CD14-positive monocyte (primary cell): Measurements from ENCODE around the gene EXOSC10. TPM values are rescaled to one million over a fixed set of nuclear protein-coding genes. Genes with fewer than 3 reads are reported as not detected.

ENCODE experiments used
- DNase-seq, 3 donors: peaks; one replicate each; pipeline ENCODE4 v3.0.0-alpha.2; 2011 to 2022
- H2AFZ ChIP-seq: 2 replicates; pipeline ENCODE4 v1.6.0; 2012; ENCODE audit warnings: mild to moderate bottlenecking, low read depth, low read length, inconsistent platforms; ENCODE audit not compliant: insufficient read depth, poor library complexity, severe bottlenecking
- H3K27ac ChIP-seq, 2 donors: 1 replicate in 1 of 2; 2 replicates in 1 of 2; pipeline ENCODE4 v1.5.1; 2012 to 2013; ENCODE audit warnings: low read length in 2 of 2, control low read depth in 1 of 2, inconsistent platforms in 1 of 2, low read depth in 1 of 2, mild to moderate bottlenecking in 1 of 2
- H3K27me3 ChIP-seq, 2 donors: one replicate each; pipeline versions ENCODE4 v1.6.0 to v1.6.1; 2011 to 2013; ENCODE audit warnings: low read length in 2 of 2; ENCODE audit not compliant: control insufficient read depth in 2 of 2, insufficient read depth in 2 of 2
- H3K36me3 ChIP-seq, 2 donors: replicated peaks in 1 of 2; 1 replicate in 1 of 2; 2 replicates in 1 of 2; pipeline versions ENCODE4 v1.5.1 to v1.6.1; 2012 to 2013; ENCODE audit warnings: low read length in 2 of 2, control low read depth in 1 of 2, inconsistent platforms in 1 of 2, mild to moderate bottlenecking in 1 of 2; ENCODE audit not compliant: insufficient read depth in 2 of 2, control insufficient read depth in 1 of 2
- H3K4me1 ChIP-seq, 2 donors: 1 replicate in 1 of 2; 2 replicates in 1 of 2; pipeline versions ENCODE4 v1.5.1 to v1.6.1; 2012 to 2013; ENCODE audit warnings: low read length in 2 of 2, control low read depth in 1 of 2, inconsistent platforms in 1 of 2, mild to moderate bottlenecking in 1 of 2, moderate library complexity in 1 of 2; ENCODE audit not compliant: insufficient read depth in 2 of 2, control insufficient read depth in 1 of 2
- H3K4me2 ChIP-seq: replicated peaks from 2 replicates; pipeline ENCODE3; 2012; ENCODE audit warnings: low read length, moderate library complexity, mild to moderate bottlenecking; ENCODE audit not compliant: poor library complexity, severe bottlenecking; ENCODE audit errors: extremely low read depth
- H3K4me3 ChIP-seq, 3 experiments: fragments of 200-600 bp in 1 of 3; sonication (generic) in 1 of 3; replicated peaks in 1 of 3; 1 replicate in 2 of 3; 2 replicates in 1 of 3; pipeline ENCODE4 v1.5.1; 2011 to 2013; ENCODE audit warnings: low read length in 3 of 3, mild to moderate bottlenecking in 3 of 3, control low read depth in 2 of 3, low read depth in 2 of 3, inconsistent platforms in 1 of 3, moderate library complexity in 1 of 3
- H3K79me2 ChIP-seq: 2 replicates; pipeline ENCODE4 v1.6.0; 2012; ENCODE audit warnings: mild to moderate bottlenecking, control low read depth, inconsistent platforms, low read length, moderate library complexity; ENCODE audit not compliant: insufficient read depth
- H3K9ac ChIP-seq: 2 replicates; pipeline ENCODE4 v1.6.0; 2017; ENCODE audit warnings: low read length, mild to moderate bottlenecking; ENCODE audit not compliant: insufficient read depth, poor library complexity, severe bottlenecking
- H3K9me3 ChIP-seq, 2 donors: replicated peaks in 1 of 2; 1 replicate in 1 of 2; 2 replicates in 1 of 2; pipeline versions ENCODE4 v1.5.1 to v1.6.1; 2012 to 2013; ENCODE audit warnings: low read length in 2 of 2, control low read depth in 1 of 2; ENCODE audit not compliant: control insufficient read depth in 1 of 2, insufficient read depth in 1 of 2
- H4K20me1 ChIP-seq: 2 replicates; pipeline ENCODE4 v1.6.0; 2012; ENCODE audit warnings: mild to moderate bottlenecking, low read length, control low read depth, moderate library complexity; ENCODE audit not compliant: insufficient read depth
- H3K27ac Mint-ChIP-seq, 7 donors: one replicate each; pipeline ENCODE4 v1.8.0; 2020; ENCODE audit warnings: mild to moderate bottlenecking in 7 of 7, mixed read lengths in 7 of 7, moderate library complexity in 6 of 7, inconsistent platforms in 2 of 7
- H3K27me3 Mint-ChIP-seq, 3 donors: one replicate each; pipeline ENCODE4 v1.8.0; 2021 to 2022; ENCODE audit warnings: low read depth in 3 of 3, mild to moderate bottlenecking in 3 of 3, mixed read lengths in 3 of 3, moderate library complexity in 3 of 3, inconsistent platforms in 1 of 3
- H3K36me3 Mint-ChIP-seq, 2 donors: one replicate each; pipeline ENCODE4 v1.8.0; 2020; ENCODE audit warnings: mixed read lengths in 2 of 2, inconsistent platforms in 1 of 2, mild to moderate bottlenecking in 1 of 2
- H3K4me1 Mint-ChIP-seq: one replicate; pipeline ENCODE4 v1.8.0; 2020; ENCODE audit warnings: mild to moderate bottlenecking, mixed read lengths
- H3K4me3 Mint-ChIP-seq, 2 donors: one replicate each; pipeline ENCODE4 v1.8.0; 2020; ENCODE audit warnings: mild to moderate bottlenecking in 2 of 2, mixed read lengths in 2 of 2, moderate library complexity in 1 of 2
- H3K9me3 Mint-ChIP-seq, 7 donors: one replicate each; pipeline ENCODE4 v1.8.0; 2020 to 2022; ENCODE audit warnings: mixed read lengths in 7 of 7, mild to moderate bottlenecking in 6 of 7, moderate library complexity in 6 of 7, inconsistent platforms in 2 of 7
- CTCF ChIP-seq: fragments of 200-600 bp; IDR thresholded peaks from one replicate; pipeline ENCODE4 v1.8.0; 2022; ENCODE audit warnings: antibody characterized with exemption, mild to moderate bottlenecking
- WGBS: methylation state at CpG from one replicate; pipeline ENCODE4 v1.1.5; 2013; ENCODE audit warnings: missing lambda C conversion rate; ENCODE audit not compliant: insufficient coverage; 5-methylcytosine and 5-hydroxymethylcytosine counted together
- intact Hi-C, 2 donors: fragments of 100-400 bp; cut with micrococcal nuclease; formaldehyde crosslinking; loops; one replicate each; pipeline versions ENCODE4 v1.15.0 to v1.15.1; 2023
- polyA plus RNA-seq, 3 donors: library from polyadenylated mRNA; depleted of rRNA in 1 of 3; unstranded in 2 of 3; stranded (reverse) in 1 of 3; fragments of 300-500 nt in 2 of 3; fragments of >200 nt in 1 of 3; fragmentation: Illumina TruSeq in 2 of 3; gene quantifications; 1 replicate in 2 of 3; 2 replicates in 1 of 3; pipeline ENCODE4 v1.2.3, GENCODE V29; 2012 to 2021

Gene EXOSC10
- polyA plus RNA-seq, 3 donors, result 24.0 to 66.3 (median 27.4) TPM

DNA sequence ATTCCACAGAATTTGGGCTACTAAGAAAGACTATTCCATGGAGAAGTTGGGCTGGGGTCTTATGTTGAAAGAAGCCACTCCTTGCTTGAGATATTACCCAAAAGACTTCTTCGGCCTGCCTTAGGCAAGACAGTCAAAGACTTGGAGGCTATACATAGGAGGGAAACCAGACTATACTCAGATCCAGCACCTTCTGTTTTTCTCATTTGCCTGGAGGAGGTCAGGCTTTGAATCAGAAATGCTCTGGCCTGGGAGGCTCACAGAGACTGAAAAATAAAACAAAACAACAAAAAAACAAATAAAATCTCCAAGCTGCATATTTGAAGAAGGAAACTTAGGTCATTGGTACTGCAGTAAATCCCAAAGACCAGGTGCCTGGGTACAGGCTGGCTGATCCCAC lies 38.4 kb upstream of the EXOSC10 start:
- Histone ChIP-seq H3K4me3 (no peak overlapping the region), H3K79me2 (no peaks in the 10 kb centered on the region), H3K27ac (no peak overlapping the region), H4K20me1 (no peaks in the 10 kb centered on the region), H3K4me1 (no peaks in the 10 kb centered on the region), H3K27me3 (no peaks in the 10 kb centered on the region), H3K4me2 (no peak overlapping the region), H3K9me3 (no peaks in the 10 kb centered on the region), H2AFZ (no peak overlapping the region), H3K36me3 (peaks cover 73 to 89% of the 10 kb centered on the region in 2 donors), H3K9ac (no peak overlapping the region)
- no peaks in the 10 kb centered on the region for H3K4me1 Mint-ChIP-seq
- no peak for DNase-seq
- no peak overlapping the region for H3K27ac Mint-ChIP-seq
- no peaks in the 10 kb centered on the region for H3K27me3 Mint-ChIP-seq
- no peak for TF ChIP-seq CTCF
- WGBS, result no CpG with 5 or more reads among the region's 1 CpG
- intact Hi-C loops, result no loop called here
- H3K9me3 Mint-ChIP-seq, result no peaks in the 10 kb centered on the region
- H3K4me3 Mint-ChIP-seq, result no peak overlapping the region
- peaks cover 63 to 81% of the 10 kb centered on the region in 2 donors for H3K36me3 Mint-ChIP-seq

- Mint-ChIP-seq H3K27ac (peak overlapping the region in 1 of 7 donors; percentile 53), H3K36me3 (peaks cover 79 to 93% of the 10 kb centered on the region in 2 donors), H3K9me3 (no peaks in the 10 kb centered on the region)
Measured at GRCh38 chr1:11134898-11135266, 35.2 kb upstream of the EXOSC10 start.

More at GRCh38 chr1:11134898-11135266, 35.2 kb upstream of the EXOSC10 start:
- Histone ChIP-seq H3K27ac (no peak overlapping the region), H3K4me1 (no peaks in the 10 kb centered on the region), H2AFZ (no peak overlapping the region), H3K9ac (no peak overlapping the region), H3K4me3 (no peak overlapping the region), H3K27me3 (no peaks in the 10 kb centered on the region), H4K20me1 (no peaks in the 10 kb centered on the region), H3K79me2 (no peaks in the 10 kb centered on the region), H3K4me2 (no peak overlapping the region), H3K36me3 (peaks cover 92 to 97% of the 10 kb centered on the region in 2 donors), H3K9me3 (no peaks in the 10 kb centered on the region)
- TF ChIP-seq CTCF, result no peak
- no peaks in the 10 kb centered on the region for H3K4me1 Mint-ChIP-seq
- no peaks in the 10 kb centered on the region for H3K27me3 Mint-ChIP-seq
- intact Hi-C loops, result no loop called here
- no peak for DNase-seq
- no CpG with 5 or more reads among the region's 5 CpGs for WGBS
- no peak overlapping the region for H3K4me3 Mint-ChIP-seq
